ENCODE data around the gene STK33.

DNA sequence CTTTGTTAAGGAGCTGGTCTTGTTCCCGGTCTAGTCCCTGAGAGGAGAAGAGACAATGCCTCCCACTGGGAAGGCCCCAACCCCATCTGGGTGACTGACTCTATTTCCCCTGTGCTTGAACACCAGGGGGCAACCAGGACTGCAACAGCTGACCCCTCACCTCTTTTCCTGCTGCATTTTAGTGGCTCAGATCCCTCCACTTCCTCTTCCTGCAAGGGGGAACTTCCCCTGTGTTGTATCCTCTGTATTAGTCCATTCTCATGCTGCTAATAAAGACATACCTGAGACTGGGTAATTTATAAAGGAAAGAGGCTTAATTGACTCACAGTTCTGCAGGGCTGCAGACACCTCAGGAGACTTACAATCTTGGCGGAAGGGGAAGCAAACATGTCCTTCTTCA, 246.1 kb downstream of the STK33 start:
- no peak for TF ChIP-seq GATA2 (IDR thresholded peaks at IDR 0.05; ENCODE audit: low read depth, low read length)
- TF ChIP-seq GATA3 (IDR thresholded peaks at IDR 0.05; ENCODE audit: low read depth, low read length): no peak
